B cell (primary cell): ENCODE data around the gene PEPD.

Experiments
- CTCF ChIP-seq: fragments of 200-600 bp; IDR thresholded peaks from one replicate; pipeline ENCODE4 v1.8.0; 2022; ENCODE audit warnings: antibody characterized with exemption, mild to moderate bottlenecking
- EZH2 ChIP-seq: IDR thresholded peaks from 2 replicates; pipeline ENCODE4 v1.6.1; 2012; ENCODE audit warnings: borderline replicate concordance, low read depth, mild to moderate bottlenecking, moderate library complexity, low read length; ENCODE audit not compliant: insufficient read depth, poor library complexity, severe bottlenecking

GRCh38 chr19:33422369-33423180, 99.0 kb downstream of the PEPD start:
- TF ChIP-seq CTCF = no peak
- no peak for TF ChIP-seq EZH2
